GM12878 (cell line): ENCODE results near the gene NDUFS6. TPM values are rescaled to one million over a fixed set of nuclear protein-coding genes. Genes with fewer than 3 reads are reported as not detected.

Experiments
- ATF2 ChIP-seq: IDR thresholded peaks from 2 replicates; pipeline ENCODE4 v1.6.1; 2012; ENCODE audit warnings: low read length, inconsistent platforms
- CBX3 ChIP-seq: fragments of 200-600 bp; sonication (generic); IDR thresholded peaks from 2 replicates; pipeline ENCODE4 v1.6.1; 2016; ENCODE audit warnings: low read depth, borderline replicate concordance
- CREM ChIP-seq: IDR thresholded peaks from 2 replicates; pipeline ENCODE4 v1.6.1; 2014; ENCODE audit warnings: antibody characterized with exemption, low read depth
- E2F8 ChIP-seq: fragments of 450-650 bp; IDR thresholded peaks from 2 replicates; pipeline ENCODE4 v1.6.1; 2018; ENCODE audit warnings: mild to moderate bottlenecking, low read depth, moderate library complexity; ENCODE audit not compliant: partially characterized antibody
- IKZF1 ChIP-seq: fragments of 450-650 bp; conservative IDR thresholded peaks from 2 replicates; pipeline ENCODE4 v1.6.1; 2017; ENCODE audit warnings: antibody characterized with exemption, mild to moderate bottlenecking
- MYC ChIP-seq: IDR thresholded peaks from 2 replicates; pipeline ENCODE4 v1.6.1; 2011; ENCODE audit warnings: mild to moderate bottlenecking, low read length, moderate library complexity, inconsistent platforms; ENCODE audit not compliant: insufficient read depth, insufficient replicate concordance, insufficient read length, severe bottlenecking
- RFX5 ChIP-seq: IDR thresholded peaks from 2 replicates; pipeline ENCODE4 v1.6.1; 2011; ENCODE audit warnings: low read depth, low read length, improper control_type of control experiment
- SMARCA5 ChIP-seq: fragments of 450-650 bp; IDR thresholded peaks from 2 replicates; pipeline ENCODE4 v1.6.1; 2017; ENCODE audit warnings: mild to moderate bottlenecking
- SUPT20H ChIP-seq: IDR thresholded peaks from 2 replicates; pipeline ENCODE4 v1.6.1; 2011; ENCODE audit warnings: low read depth, mild to moderate bottlenecking, low read length, moderate library complexity, borderline replicate concordance; ENCODE audit not compliant: control insufficient read depth
- USF2 ChIP-seq: IDR thresholded peaks from 2 replicates; pipeline ENCODE4 v1.6.1; 2011; ENCODE audit warnings: low read depth, low read length, improper control_type of control experiment, borderline replicate concordance
- ZNF622 ChIP-seq: fragments of 450-650 bp; IDR thresholded peaks from 2 replicates; pipeline ENCODE4 v1.6.1; 2017; ENCODE audit warnings: mild to moderate bottlenecking, inconsistent platforms
- polyA plus RNA-seq, 11 experiments: library from polyadenylated mRNA; depleted of rRNA in 4 of 11; unstranded in 6 of 11; stranded (reverse) in 5 of 11; fragments of >200 nt; fragmentation: Nextera tagmentation in 4 of 11; fragmentation: Illumina TruSeq in 1 of 11; extraction: Ambion mirVana in 4 of 11; extraction: Trizol in 1 of 11; gene quantifications; 1 replicate in 1 of 11; 2 replicates in 10 of 11; pipeline versions ENCODE4 v1.2.1 to v1.2.3, GENCODE V29; 2011 to 2016; ENCODE audit warnings: inconsistent platforms in 2 of 11, missing spikeins in 2 of 11, low read depth in 1 of 11
- total RNA-seq, 4 experiments: library from RNA; depleted of rRNA in 3 of 4; stranded (reverse); fragments of >200 nt in 3 of 4; fragmentation: Illumina TruSeq in 1 of 4; extraction: Trizol in 1 of 4; gene quantifications; 2 replicates each; pipeline versions ENCODE4 v1.2.1 to v1.2.3, GENCODE V29; 2013 to 2021
- TF ChIP-seq, protein P1 (sequence below): fragments of 450-650 bp; IDR thresholded peaks from 2 replicates; pipeline ENCODE4 v1.6.1; 2017; ENCODE audit warnings: mild to moderate bottlenecking, moderate library complexity
- TF ChIP-seq, protein P2 (sequence below): fragments of 450-650 bp; IDR thresholded peaks from 2 replicates; pipeline ENCODE4 v1.6.1; 2018; ENCODE audit warnings: borderline replicate concordance, mild to moderate bottlenecking; ENCODE audit not compliant: partially characterized antibody
- TF ChIP-seq, protein P3 (sequence below): IDR thresholded peaks from 2 replicates; pipeline ENCODE4 v1.6.1; 2012; ENCODE audit warnings: low read depth, low read length, improper control_type of control experiment

Gene NDUFS6
- total and polyA plus RNA-seq, 10 of the 15 experiments (the other 5 are each of a cell fraction or from before 2014, with no cell fraction given), result 20.7 to 213 (median 58.3) TPM

- TF ChIP-seq, protein P1, sequence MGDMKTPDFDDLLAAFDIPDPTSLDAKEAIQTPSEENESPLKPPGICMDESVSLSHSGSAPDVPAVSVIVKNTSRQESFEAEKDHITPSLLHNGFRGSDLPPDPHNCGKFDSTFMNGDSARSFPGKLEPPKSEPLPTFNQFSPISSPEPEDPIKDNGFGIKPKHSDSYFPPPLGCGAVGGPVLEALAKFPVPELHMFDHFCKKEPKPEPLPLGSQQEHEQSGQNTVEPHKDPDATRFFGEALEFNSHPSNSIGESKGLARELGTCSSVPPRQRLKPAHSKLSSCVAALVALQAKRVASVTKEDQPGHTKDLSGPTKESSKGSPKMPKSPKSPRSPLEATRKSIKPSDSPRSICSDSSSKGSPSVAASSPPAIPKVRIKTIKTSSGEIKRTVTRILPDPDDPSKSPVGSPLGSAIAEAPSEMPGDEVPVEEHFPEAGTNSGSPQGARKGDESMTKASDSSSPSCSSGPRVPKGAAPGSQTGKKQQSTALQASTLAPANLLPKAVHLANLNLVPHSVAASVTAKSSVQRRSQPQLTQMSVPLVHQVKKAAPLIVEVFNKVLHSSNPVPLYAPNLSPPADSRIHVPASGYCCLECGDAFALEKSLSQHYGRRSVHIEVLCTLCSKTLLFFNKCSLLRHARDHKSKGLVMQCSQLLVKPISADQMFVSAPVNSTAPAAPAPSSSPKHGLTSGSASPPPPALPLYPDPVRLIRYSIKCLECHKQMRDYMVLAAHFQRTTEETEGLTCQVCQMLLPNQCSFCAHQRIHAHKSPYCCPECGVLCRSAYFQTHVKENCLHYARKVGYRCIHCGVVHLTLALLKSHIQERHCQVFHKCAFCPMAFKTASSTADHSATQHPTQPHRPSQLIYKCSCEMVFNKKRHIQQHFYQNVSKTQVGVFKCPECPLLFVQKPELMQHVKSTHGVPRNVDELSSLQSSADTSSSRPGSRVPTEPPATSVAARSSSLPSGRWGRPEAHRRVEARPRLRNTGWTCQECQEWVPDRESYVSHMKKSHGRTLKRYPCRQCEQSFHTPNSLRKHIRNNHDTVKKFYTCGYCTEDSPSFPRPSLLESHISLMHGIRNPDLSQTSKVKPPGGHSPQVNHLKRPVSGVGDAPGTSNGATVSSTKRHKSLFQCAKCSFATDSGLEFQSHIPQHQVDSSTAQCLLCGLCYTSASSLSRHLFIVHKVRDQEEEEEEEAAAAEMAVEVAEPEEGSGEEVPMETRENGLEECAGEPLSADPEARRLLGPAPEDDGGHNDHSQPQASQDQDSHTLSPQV, result 0 out of 2 replicates have a peak, but pooled peaks have one; percentile 20
- TF ChIP-seq ZNF622, result no peak
- TF ChIP-seq, protein P2, sequence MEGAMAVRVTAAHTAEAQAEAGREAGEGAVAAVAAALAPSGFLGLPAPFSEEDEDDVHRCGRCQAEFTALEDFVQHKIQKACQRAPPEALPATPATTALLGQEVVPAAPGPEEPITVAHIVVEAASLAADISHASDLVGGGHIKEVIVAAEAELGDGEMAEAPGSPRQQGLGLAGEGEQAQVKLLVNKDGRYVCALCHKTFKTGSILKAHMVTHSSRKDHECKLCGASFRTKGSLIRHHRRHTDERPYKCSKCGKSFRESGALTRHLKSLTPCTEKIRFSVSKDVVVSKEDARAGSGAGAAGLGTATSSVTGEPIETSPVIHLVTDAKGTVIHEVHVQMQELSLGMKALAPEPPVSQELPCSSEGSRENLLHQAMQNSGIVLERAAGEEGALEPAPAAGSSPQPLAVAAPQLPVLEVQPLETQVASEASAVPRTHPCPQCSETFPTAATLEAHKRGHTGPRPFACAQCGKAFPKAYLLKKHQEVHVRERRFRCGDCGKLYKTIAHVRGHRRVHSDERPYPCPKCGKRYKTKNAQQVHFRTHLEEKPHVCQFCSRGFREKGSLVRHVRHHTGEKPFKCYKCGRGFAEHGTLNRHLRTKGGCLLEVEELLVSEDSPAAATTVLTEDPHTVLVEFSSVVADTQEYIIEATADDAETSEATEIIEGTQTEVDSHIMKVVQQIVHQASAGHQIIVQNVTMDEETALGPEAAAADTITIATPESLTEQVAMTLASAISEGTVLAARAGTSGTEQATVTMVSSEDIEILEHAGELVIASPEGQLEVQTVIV, result no peak
- peak; percentile 23 for TF ChIP-seq MYC
- TF ChIP-seq SUPT20H, result no peak
- peak; percentile 94 for TF ChIP-seq IKZF1
- TF ChIP-seq CREM, result peak; percentile 93
- no peak for TF ChIP-seq CBX3
- TF ChIP-seq E2F8, result no peak
- TF ChIP-seq ATF2, result peak; percentile 94
- TF ChIP-seq RFX5, result peak; percentile 70; the same call in 1 of the 2 replicates
- no peak; the same call in 1 of the 2 replicates for TF ChIP-seq USF2
- TF ChIP-seq, protein P3, sequence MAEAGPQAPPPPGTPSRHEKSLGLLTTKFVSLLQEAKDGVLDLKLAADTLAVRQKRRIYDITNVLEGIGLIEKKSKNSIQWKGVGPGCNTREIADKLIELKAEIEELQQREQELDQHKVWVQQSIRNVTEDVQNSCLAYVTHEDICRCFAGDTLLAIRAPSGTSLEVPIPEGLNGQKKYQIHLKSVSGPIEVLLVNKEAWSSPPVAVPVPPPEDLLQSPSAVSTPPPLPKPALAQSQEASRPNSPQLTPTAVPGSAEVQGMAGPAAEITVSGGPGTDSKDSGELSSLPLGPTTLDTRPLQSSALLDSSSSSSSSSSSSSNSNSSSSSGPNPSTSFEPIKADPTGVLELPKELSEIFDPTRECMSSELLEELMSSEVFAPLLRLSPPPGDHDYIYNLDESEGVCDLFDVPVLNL, result no peak
- TF ChIP-seq SMARCA5, result no peak
Measured at GRCh38 chr5:1792842-1793266, 8.4 kb upstream of the NDUFS6 start (continued).
